Endothelial cell of umbilical vein (primary cell): Measurements from ENCODE around the gene MIS12. TPM values are rescaled to one million over a fixed set of nuclear protein-coding genes. Genes with fewer than 3 reads are reported as not detected.

Source experiments
- BruUV-seq: library from RNA; stranded (reverse); fragments of 400-500 nt; replicated peaks from 2 replicates; lab custom pipeline; 2021; lab: Mats Ljungman, UMichigan
- CTCF ChIA-PET: fragments of 300-600, 350-600 bp; sonication (Branson Sonifier 250); formaldehyde crosslinking; loops from one replicate; lab custom pipeline; 2021; ENCODE audit warnings: antibody characterized with exemption, inconsistent platforms; lab: Charles Lee
- POLR2A ChIA-PET: fragments of 300-600, 350-600 bp; sonication (Branson Sonifier 250); formaldehyde crosslinking; loops from one replicate; lab custom pipeline; 2021; ENCODE audit warnings: antibody characterized with exemption, inconsistent platforms; lab: Charles Lee
- DNase-seq: peaks from one replicate; pipeline ENCODE4 v3.0.0-alpha.2; 2011; ENCODE audit warnings: low read depth, low spot score
- FAIRE-seq: peaks from 2 replicates; lab custom pipeline; 2011; peaks lifted over from hg19 to GRCh38; lab: Jason Lieb, UNC
- H2AFZ ChIP-seq: 2 replicates; pipeline ENCODE4 v1.6.0; 2012; ENCODE audit warnings: low read depth, low read length, control low read depth, inconsistent platforms
- H3K27ac ChIP-seq: 2 replicates; pipeline ENCODE4 v1.5.1; 2011; ENCODE audit warnings: low read depth, mild to moderate bottlenecking, control low read depth, low read length, moderate library complexity; ENCODE audit not compliant: insufficient read depth
- H3K27me3 ChIP-seq, 2 experiments: 2 replicates each; pipeline versions ENCODE4 v1.6.0 to v1.6.1; 2011; ENCODE audit warnings: low read length in 2 of 2, mixed read lengths in 1 of 2; ENCODE audit not compliant: control insufficient read depth in 2 of 2, insufficient read depth in 2 of 2
- H3K36me3 ChIP-seq, 2 experiments: 2 replicates in 1 of 2; 3 replicates in 1 of 2; pipeline ENCODE4 v1.5.1; 2011; ENCODE audit warnings: low read length in 2 of 2, mild to moderate bottlenecking in 1 of 2, moderate library complexity in 1 of 2; ENCODE audit not compliant: control insufficient read depth in 2 of 2, insufficient read depth in 2 of 2; ENCODE audit errors: extremely low read depth in 1 of 2
- H3K4me1 ChIP-seq: 3 replicates; pipeline ENCODE4 v1.5.1; 2011; ENCODE audit warnings: mild to moderate bottlenecking, low read length; ENCODE audit not compliant: control insufficient read depth, insufficient read depth; ENCODE audit errors: extremely low read depth
- H3K4me2 ChIP-seq: 2 replicates; pipeline ENCODE4 v1.6.1; 2011; ENCODE audit warnings: low read length, control low read depth, mixed read lengths; ENCODE audit not compliant: insufficient read depth
- H3K4me3 ChIP-seq, 3 experiments: fragments of 200-600 bp in 1 of 3; sonication (generic), shearing (Covaris generic) in 1 of 3; replicated peaks in 1 of 3; 2 replicates each; pipeline ENCODE4 v1.5.1; 2011 to 2016; ENCODE audit warnings: control low read depth in 3 of 3, low read length in 3 of 3, mild to moderate bottlenecking in 2 of 3, inconsistent platforms in 1 of 3, low read depth in 1 of 3, moderate library complexity in 1 of 3; ENCODE audit not compliant: insufficient read depth in 1 of 3
- H3K79me2 ChIP-seq: 2 replicates; pipeline ENCODE4 v1.6.0; 2012; ENCODE audit warnings: low read length, inconsistent platforms; ENCODE audit not compliant: control insufficient read depth, insufficient read depth
- H3K9ac ChIP-seq: replicated peaks from 2 replicates; pipeline ENCODE3; 2011; ENCODE audit warnings: low read length, control low read depth; ENCODE audit not compliant: insufficient read depth; ENCODE audit errors: extremely low read depth
- H3K9me1 ChIP-seq: replicated peaks from 3 replicates; pipeline ENCODE4 v1.6.0; 2011; ENCODE audit warnings: mild to moderate bottlenecking, low read length; ENCODE audit not compliant: control insufficient read depth, insufficient read depth; ENCODE audit errors: extremely low read depth
- H3K9me3 ChIP-seq: replicated peaks from 2 replicates; pipeline ENCODE4 v1.5.1; 2012; ENCODE audit warnings: low read length, inconsistent platforms; ENCODE audit not compliant: control insufficient read depth, insufficient read depth
- H4K20me1 ChIP-seq: replicated peaks from 2 replicates; pipeline ENCODE3; 2011; ENCODE audit warnings: mild to moderate bottlenecking, low read length; ENCODE audit not compliant: control insufficient read depth, insufficient read depth; ENCODE audit errors: extremely low read depth
- CTCF ChIP-seq, 2 donors: IDR thresholded peaks; 1 replicate in 1 of 2; 2 replicates in 1 of 2; pipeline ENCODE4 v1.5.1; 2011; ENCODE audit warnings: low read length in 2 of 2, mild to moderate bottlenecking in 2 of 2, moderate library complexity in 2 of 2, control low read depth in 1 of 2, inconsistent platforms in 1 of 2, low read depth in 1 of 2; ENCODE audit not compliant: insufficient read depth in 1 of 2; ENCODE audit errors: extremely low read depth in 1 of 2
- EZH2 ChIP-seq: IDR thresholded peaks from 2 replicates; pipeline ENCODE4 v1.6.1; 2012; ENCODE audit warnings: borderline replicate concordance, low read depth, mild to moderate bottlenecking, moderate library complexity, low read length, inconsistent platforms; ENCODE audit not compliant: severe bottlenecking
- FOS ChIP-seq: IDR thresholded peaks from 2 replicates; pipeline ENCODE4 v1.6.1; 2011; ENCODE audit warnings: mild to moderate bottlenecking, low read length, moderate library complexity, borderline replicate concordance; ENCODE audit not compliant: insufficient read depth
- GATA2 ChIP-seq: IDR thresholded peaks from 2 replicates; pipeline ENCODE4 v1.7.0; 2011; ENCODE audit warnings: low read depth, mild to moderate bottlenecking, moderate library complexity, mixed read lengths, low read length; ENCODE audit not compliant: insufficient read length, insufficient read depth
- JUN ChIP-seq: IDR thresholded peaks from 2 replicates; pipeline ENCODE4 v1.6.1; 2011; ENCODE audit warnings: borderline replicate concordance, low read depth; ENCODE audit not compliant: insufficient read length, insufficient read depth
- MYC ChIP-seq: IDR thresholded peaks from one replicate; pipeline ENCODE4 v1.6.1; 2011; ENCODE audit warnings: mild to moderate bottlenecking, low read depth, low read length
- POLR2A ChIP-seq: IDR thresholded peaks from 2 replicates; pipeline ENCODE4 v1.6.1; 2012; ENCODE audit warnings: low read depth, mild to moderate bottlenecking, control low read depth, low read length
- POLR2AphosphoS5 ChIP-seq: IDR thresholded peaks from 2 replicates; pipeline ENCODE4 v1.6.1; 2012; ENCODE audit warnings: low read depth, mild to moderate bottlenecking, control low read depth, low read length, moderate library complexity; ENCODE audit not compliant: insufficient read depth
- dilution Hi-C: fragments of 300-500 bp; cut with MboI; formaldehyde crosslinking; loops from one replicate; pipeline ENCODE4 v1.15.0; 2019; ENCODE audit warnings: low sequenced_read_pairs; ENCODE audit not compliant: extremely low pct_ligation_motif_present
- intact Hi-C: fragments of 100-400 bp; cut with micrococcal nuclease; formaldehyde crosslinking; loops from one replicate; pipeline ENCODE4 v1.10.0; 2022
- polyA plus RNA-seq, 4 experiments: library from polyadenylated mRNA; depleted of rRNA in 3 of 4; stranded (reverse) in 3 of 4; unstranded in 1 of 4; fragments of >200 nt; gene quantifications; 2 replicates each; pipeline versions ENCODE4 v1.2.1 to v1.2.3, GENCODE V29; 2011 to 2012; ENCODE audit warnings: missing spikeins in 1 of 4
- total RNA-seq: library from RNA; stranded (reverse); gene quantifications from 2 replicates; pipeline ENCODE4 v1.2.3, GENCODE V29; 2021
- TF ChIP-seq, protein P1 (sequence below): IDR thresholded peaks from 2 replicates; pipeline ENCODE4 v1.6.1; 2011; ENCODE audit not compliant: insufficient read depth, insufficient read length

MIS12 gene
- total and polyA plus RNA-seq, 2 donors (not counting 3 experiments of a cell fraction or from before 2014, with no cell fraction given) = 8.3 to 20.1 TPM

DNA sequence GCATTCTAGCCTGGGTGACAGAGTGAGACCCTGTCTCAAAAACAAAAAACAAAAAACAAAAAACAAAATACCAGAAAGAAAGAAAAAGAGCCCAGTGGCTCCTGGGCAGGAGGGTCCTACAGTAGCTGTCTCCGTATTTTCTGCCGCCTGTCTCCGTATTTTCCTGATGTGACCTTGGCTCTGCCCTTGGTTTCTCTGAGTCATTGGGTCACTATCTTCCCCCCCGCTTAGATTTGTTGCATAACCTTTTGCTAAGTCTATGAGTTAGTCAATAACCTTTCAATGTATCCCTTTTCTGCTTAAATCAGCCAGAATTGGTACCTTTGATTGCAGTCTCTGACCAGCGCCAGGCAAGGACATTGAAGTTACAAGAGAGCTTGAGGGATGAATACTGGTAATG, 36.9 kb downstream of the MIS12 start:
- Histone ChIP-seq H3K79me2 (no peaks in the 10 kb centered on the region), H3K9ac (no peak overlapping the region), H3K36me3 (peaks cover 5 to 22% of the 10 kb centered on the region in 2 experiments), H2AFZ (no peak overlapping the region), H3K27me3 (no peaks in the 10 kb centered on the region), H3K9me1 (no peaks in the 10 kb centered on the region), H4K20me1 (no peaks in the 10 kb centered on the region), H3K4me3 (no peak overlapping the region), H3K27ac (no peak overlapping the region), H3K4me2 (no peak overlapping the region), H3K9me3 (no peaks in the 10 kb centered on the region), H3K4me1 (peaks cover 18% of the 10 kb centered on the region)
- ChIA-PET CTCF (no interaction called here), POLR2A (no interaction called here)
- intact Hi-C loops = no loop called here
- no TSS peak for BruUV-seq
- TF ChIP-seq CTCF (IDR thresholded peaks at IDR 0.05; ENCODE audit: extremely low read depth in 1 of 2, insufficient read depth in 1 of 2, low read depth in 1 of 2, low read length in 2 of 2) (no peak), FOS (no peak), MYC (no peak), POLR2A (no peak), GATA2 (no peak), JUN (no peak), EZH2 (no peak), POLR2AphosphoS5 (no peak)
- TF ChIP-seq, protein P1, sequence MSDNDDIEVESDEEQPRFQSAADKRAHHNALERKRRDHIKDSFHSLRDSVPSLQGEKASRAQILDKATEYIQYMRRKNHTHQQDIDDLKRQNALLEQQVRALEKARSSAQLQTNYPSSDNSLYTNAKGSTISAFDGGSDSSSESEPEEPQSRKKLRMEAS = no peak
- DNase-seq = no peak
- dilution Hi-C loops = no loop called here
- FAIRE-seq = no peak
